Frontal cortex (tissue), 4 donors: Measurements from ENCODE around the gene MYH7B. TPM values are rescaled to one million over a fixed set of nuclear protein-coding genes. Genes with fewer than 3 reads are reported as not detected.

Experiments
- DNase-seq, 2 donors: peaks; one replicate each; pipeline ENCODE4 v3.0.0; 2012; ENCODE audit warnings: low spot score in 2 of 2
- FAIRE-seq: peaks from 2 replicates; lab custom pipeline; 2012; peaks lifted over from hg19 to GRCh38; lab: Jason Lieb, UNC
- total RNA-seq: library from RNA; depleted of rRNA; stranded (reverse); fragments of >200 nt; gene quantifications from one replicate; pipeline ENCODE4 v1.2.3, GENCODE V29; 2014
- donor health status: control.
- donor health status: control.
- donor health status: control.

The MYH7B gene
- not detected for total RNA-seq

DNA sequence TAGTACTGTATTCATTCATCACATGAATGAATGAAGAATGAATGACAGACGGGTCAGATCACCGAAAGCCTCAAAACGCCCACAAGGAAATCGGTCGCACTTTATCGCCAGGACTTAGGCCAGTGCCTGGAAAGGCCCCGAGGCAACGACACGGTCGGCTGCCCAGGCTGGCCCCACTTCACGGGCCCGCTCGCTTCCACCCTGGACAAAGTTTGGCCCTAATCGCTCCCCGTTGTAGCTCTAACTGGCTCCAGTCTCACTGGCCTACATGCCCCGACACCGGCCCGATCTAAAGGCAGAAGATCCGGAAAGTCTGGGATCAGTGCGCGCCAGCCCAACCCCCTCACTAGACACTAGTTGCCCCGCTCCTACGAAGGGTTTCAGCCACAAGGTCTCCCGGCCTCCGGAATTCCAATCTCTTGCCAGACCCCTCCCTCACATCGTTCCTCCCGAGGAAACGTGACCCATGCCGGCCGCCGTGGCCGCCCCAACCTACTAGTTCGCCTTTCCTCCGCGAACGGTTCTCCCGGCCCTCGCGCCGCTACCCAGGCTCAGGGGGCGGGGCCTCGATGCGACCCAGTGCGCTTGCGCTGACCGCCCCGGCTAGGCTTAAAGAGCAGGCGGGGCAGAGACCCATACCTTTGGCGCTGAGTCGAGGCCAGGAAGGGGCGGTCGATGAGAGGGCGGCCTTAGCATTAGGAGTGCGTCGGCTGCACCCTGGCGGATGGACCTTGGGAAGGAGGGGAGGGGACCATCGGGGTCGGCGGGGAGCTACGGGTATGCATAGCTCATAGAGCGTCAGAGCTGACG lies at the start of gene MYH7B, which contains the start of gene GSS:
TSS of gene MYH7B (plus strand) at position 638 of the 810 bp plus-strand sequence. CDS start 22,138 bp downstream, outside the sequence.
TSS of gene GSS (minus strand) at position 576 of the 810 bp plus-strand sequence. CDS start 3,954 bp downstream, outside the sequence.
- FAIRE-seq (no peak), DNase-seq (peak; percentile 78 to 93)

DNA sequence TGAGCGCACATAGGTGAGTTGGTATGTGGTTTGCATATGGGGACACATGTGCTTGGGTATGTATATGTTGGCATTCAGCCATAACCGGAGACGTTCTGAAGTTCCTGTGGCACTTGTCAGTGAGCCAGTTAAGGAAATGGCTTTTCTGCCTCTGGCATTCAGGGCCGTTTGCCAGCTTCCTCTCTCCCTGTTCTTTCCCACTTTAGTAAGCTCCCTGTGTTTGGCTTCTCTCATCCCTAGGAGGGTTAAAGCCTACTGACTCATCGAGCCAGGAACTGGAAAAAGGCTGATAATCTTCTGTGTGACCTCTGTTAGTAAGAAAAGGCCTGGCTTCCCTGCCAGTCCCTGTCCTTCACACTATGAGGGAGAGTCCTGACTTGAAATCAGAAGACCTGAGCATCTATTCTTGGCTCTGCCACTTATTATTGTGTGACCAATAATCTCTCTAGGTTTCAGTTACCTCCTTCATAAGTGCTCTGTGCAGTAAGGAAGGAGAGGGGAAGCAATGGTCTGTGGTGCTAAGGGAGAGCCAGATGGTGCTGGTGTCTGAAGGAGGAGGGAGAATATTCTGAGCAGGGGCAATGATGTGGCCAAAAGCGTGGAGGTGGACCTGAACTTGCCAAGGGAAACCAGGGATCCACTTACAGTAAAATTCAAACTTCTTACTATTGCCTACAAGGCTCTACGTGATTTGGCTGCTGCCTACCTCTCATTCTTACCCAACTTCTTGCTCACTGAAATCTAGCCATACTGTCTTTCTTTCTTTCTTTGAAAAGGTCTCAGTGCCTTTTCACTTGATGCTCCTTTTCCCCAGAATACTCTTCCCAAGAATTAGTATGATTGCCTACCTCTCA lies 47.8 kb upstream of the MYH7B start:
- DNase-seq (peak in 1 of 2 donors; percentile 48), FAIRE-seq (no peak)

GRCh38 chr20:34915131-34915530 lies 40.5 kb upstream of the MYH7B start:
- DNase-seq (no peak), FAIRE-seq (no peak)

DNA sequence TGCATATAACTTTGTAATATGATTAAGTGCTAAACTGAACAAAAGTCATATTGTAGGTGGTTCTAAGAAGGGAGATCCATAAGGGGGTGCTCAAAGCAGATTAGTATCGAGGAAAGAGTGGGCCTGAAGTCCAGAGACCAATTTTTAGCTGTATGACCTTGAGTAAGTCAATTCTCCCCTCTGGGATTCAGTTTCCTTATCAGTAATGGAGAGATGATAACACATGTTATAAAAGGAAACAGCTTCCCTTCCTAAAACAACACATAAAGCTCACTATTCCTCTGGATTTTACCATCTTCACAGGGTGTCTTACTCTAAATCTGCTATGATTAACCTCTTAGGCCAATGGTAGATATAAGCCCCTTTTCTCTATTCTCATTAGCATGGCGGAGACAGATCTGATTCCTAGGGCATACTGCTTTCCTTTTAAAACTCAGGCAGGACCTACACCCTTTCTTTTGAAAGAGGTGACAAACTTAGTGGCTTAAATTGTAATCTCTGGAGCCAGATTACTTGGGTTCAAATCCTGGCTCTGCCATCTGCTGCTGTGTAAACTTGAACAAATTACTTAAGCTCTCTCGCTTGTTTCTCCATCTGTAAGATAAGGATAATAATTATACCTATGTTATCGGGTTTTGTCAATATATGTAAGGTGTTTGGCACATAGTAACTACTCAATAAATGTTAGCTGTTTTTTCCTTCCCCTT lies 39.8 kb upstream of the MYH7B start:
- no peak for FAIRE-seq
- DNase-seq: no peak

- DNase-seq (no peak), FAIRE-seq (no peak)
These were observed 38.8 kb upstream of the MYH7B start for GRCh38 chr20:34916774-34917354.

DNA sequence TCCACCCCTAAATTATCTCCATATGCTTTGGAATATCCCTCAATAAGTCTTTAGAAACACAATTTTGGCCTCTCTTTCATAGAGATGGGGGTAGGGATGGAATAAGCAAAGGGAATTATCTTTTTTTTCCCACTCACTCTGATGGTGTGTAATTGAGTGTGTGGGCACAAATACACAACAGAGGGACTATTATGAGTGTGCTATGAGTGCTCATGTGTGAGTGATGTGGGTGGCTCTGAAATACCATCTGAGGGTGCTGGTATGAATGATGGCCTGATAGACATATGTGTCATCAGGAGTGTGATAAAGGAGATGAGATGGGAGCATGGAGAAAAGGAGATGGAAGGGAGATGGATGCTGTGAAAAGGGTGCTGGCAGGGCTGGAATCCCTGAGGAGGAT lies 35.6 kb upstream of the MYH7B start:
- no peak for FAIRE-seq

GRCh38 chr20:34921436-34921835 lies 34.2 kb upstream of the MYH7B start:
- no peak for FAIRE-seq
- no peak for DNase-seq

More for the DNA sequence above, 35.6 kb upstream of the MYH7B start:
- no peak for DNase-seq

DNA sequence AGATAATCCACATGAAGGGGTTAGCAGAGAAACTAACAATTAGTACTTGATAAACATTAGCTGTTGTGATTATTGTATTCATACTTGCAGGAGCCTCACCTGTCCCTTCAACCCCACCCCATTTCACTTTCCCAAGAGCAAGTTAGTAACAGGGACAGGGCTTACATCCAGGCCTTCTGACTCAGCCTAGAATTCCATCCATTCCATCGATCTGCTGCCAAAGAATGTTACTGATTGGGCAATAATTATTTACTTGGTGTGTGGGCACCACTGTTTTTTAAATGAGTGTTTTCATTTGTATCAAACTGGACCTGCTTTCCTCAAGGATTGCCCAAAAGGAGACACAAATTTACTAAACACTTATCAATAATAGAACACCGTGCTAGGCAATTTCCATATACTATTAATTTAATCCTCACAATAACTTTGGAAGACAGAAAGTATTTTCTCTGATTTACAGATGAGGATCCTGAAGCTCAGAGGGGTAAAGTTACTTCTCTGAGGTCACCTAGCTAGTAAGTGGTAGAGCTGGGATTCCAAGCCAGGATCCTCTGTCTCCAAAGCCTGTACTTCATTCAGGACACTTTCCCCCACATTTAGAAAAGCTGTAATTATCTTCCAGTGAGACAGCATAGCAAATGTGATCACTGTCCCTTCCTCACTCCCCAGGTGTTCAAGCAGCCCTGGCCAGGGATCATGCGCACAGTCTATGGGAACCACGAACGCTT lies 32.9 kb upstream of the MYH7B start:
- FAIRE-seq (no peak), DNase-seq (no peak)

GRCh38 chr20:34923414-34923813 lies 32.3 kb upstream of the MYH7B start:
- DNase-seq: no peak
- FAIRE-seq: no peak

GRCh38 chr20:34925341-34925740 lies 30.3 kb upstream of the MYH7B start:
- FAIRE-seq: no peak
- no peak for DNase-seq

GRCh38 chr20:34925981-34926380 lies 29.7 kb upstream of the MYH7B start:
- FAIRE-seq (no peak), DNase-seq (no peak)

- DNase-seq (no peak), FAIRE-seq (no peak)
These were observed 29.1 kb upstream of the MYH7B start for GRCh38 chr20:34926581-34926980.

- FAIRE-seq (no peak), DNase-seq (no peak)
These were observed 27.9 kb upstream of the MYH7B start for GRCh38 chr20:34927736-34928135.

- FAIRE-seq: no peak
- DNase-seq: no peak
These were observed 27.3 kb upstream of the MYH7B start for GRCh38 chr20:34928411-34928810.

DNA sequence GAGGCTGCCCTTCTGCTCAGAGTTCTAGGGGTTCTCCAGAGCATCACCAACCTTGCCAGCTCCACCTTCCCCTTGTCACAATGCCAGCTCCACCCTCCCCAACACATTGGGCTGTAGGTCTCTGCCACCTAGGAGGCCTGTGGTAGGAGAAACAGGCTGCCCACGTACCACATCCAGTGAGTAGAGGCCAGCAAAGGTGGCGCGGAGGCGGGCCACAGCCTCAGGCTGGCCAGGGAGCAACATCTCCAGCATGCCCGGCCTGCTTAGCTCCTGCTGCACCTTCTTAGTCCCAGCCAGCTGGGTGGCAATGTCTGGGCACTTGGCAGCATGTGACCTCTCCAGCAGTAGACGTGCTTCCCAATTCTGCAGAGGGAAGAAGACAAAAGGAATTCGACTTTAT lies 23.9 kb upstream of the MYH7B start:
- DNase-seq (no peak), FAIRE-seq (no peak)

DNA sequence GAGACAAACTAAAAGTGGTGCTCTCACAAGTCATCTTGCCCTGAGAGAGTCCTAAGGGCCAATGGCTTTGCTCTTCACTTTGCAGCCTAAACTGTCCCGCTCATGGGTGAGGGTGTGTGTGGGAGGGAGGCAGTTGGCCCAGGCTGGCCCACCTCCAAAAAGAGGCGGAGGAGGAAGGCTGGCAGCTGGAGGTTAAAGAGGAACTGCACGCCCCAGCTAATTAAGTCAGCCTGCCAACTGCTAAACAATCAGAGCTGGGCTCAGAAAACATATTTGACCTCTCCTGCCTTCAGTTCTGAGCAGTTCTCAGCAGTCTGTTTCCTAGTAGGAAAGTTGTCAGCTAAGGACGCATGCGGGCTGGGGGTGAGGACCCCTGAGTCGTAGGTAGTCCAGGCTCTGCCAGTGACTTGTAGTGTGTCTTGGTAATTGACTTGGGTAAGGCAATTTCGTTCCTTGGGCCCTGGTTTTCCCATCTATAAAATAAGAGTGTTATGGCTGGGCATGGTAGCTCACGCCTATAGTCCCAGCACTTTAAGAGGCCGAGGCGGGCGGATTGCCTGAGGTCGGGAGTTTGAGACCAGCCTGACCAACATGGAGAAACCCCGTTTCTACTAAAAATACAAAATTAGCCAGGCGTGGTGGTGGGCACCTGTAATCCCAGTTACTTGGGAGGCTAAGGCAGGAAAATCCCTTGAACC lies 17.1 kb upstream of the MYH7B start:
- FAIRE-seq (no peak), DNase-seq (no peak)

DNA sequence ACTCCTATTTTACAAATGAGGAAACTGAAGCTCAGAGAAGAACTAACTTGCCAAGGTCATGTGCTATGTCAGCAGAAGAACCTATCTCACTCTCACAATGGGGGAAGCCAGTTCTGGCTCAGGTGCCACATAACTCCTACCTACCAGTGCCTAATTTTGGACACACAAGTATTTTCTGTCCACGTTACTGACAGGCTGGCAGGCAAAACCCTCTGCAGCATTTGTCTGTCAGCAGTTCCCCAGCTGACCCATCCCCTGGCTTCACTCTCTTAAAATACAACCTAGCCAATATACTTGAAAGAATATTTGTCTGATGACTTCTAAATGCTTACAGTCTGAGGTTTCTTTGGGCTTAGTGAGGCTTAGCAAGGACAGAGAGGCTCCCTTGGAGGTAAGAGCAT lies 15.6 kb upstream of the MYH7B start:
- FAIRE-seq (no peak), DNase-seq (no peak)

- no peak for FAIRE-seq
These were observed 14.4 kb upstream of the MYH7B start for GRCh38 chr20:34941226-34941625.

GRCh38 chr20:34942301-34942700 lies 13.4 kb upstream of the MYH7B start:
- no peak for DNase-seq
- no peak for FAIRE-seq

More at GRCh38 chr20:34941226-34941625, 14.4 kb upstream of the MYH7B start:
- DNase-seq: no peak
